ENCODE results near the gene DCTPP1.
A peak's percentile ranks its signal among the peaks of the same experiment; 100 is the strongest.
"Not testable (repeated sequence)": the region's sequence is repeated elsewhere in the genome, so short reads cannot be mapped to it uniquely, and the experiment has no call there.

Gene DCTPP1

GRCh38 chr16:30429678-30430427 lies at the start of gene DCTPP1:
Gene DCTPP1, minus strand, starts transcription at chr16:30430030. Its CDS starts 50 bp downstream, at chr16:30429980.
- DNase-seq = peak; percentile 94

- DNase-seq = no peak
These were observed 49.1 kb upstream of the DCTPP1 start for GRCh38 chr16:30478766-30479478.

GRCh38 chr16:30477773-30478172 lies 47.9 kb upstream of the DCTPP1 start:
- not testable (repeated sequence) for DNase-seq

GRCh38 chr16:30476991-30477390 lies 47.2 kb upstream of the DCTPP1 start:
- DNase-seq = no peak

- no peak for DNase-seq
These were observed 44.9 kb upstream of the DCTPP1 start for GRCh38 chr16:30474684-30475083.

GRCh38 chr16:30474074-30474452 lies 44.2 kb upstream of the DCTPP1 start:
- no peak for DNase-seq

GRCh38 chr16:30473231-30474073 lies 43.6 kb upstream of the DCTPP1 start:
- DNase-seq = peak; percentile 54

- peak; percentile 88 for DNase-seq
These were observed 42.6 kb upstream of the DCTPP1 start, which contains the start of gene ITGAL for GRCh38 chr16:30472328-30472942. Gene ITGAL, plus strand, starts transcription at chr16:30472742. Its CDS starts 96 bp downstream, at chr16:30472838.

GRCh38 chr16:30470632-30470995 lies 40.8 kb upstream of the DCTPP1 start:
- DNase-seq = no peak

GRCh38 chr16:30470170-30470512 lies 40.3 kb upstream of the DCTPP1 start:
- DNase-seq = no peak

- DNase-seq = no peak
These were observed 34.2 kb upstream of the DCTPP1 start for GRCh38 chr16:30464078-30464477.

GRCh38 chr16:30461426-30461825 lies 31.6 kb upstream of the DCTPP1 start:
- DNase-seq = not testable (repeated sequence)

GRCh38 chr16:30459456-30459855 lies 29.6 kb upstream of the DCTPP1 start:
- DNase-seq = no peak

- peak; percentile 87 for DNase-seq
These were observed 28.9 kb upstream of the DCTPP1 start for GRCh38 chr16:30458561-30459394.

GRCh38 chr16:30457743-30458560 lies 28.1 kb upstream of the DCTPP1 start:
- DNase-seq = no peak

- DNase-seq = no peak
These were observed 27.4 kb upstream of the DCTPP1 start for GRCh38 chr16:30457256-30457655.

- no peak for DNase-seq
These were observed 26.5 kb upstream of the DCTPP1 start for GRCh38 chr16:30456302-30456701.

GRCh38 chr16:30452709-30453580 lies 23.1 kb upstream of the DCTPP1 start:
- not testable (repeated sequence) for DNase-seq

GRCh38 chr16:30449116-30449435 lies 19.2 kb upstream of the DCTPP1 start:
- no peak for DNase-seq

GRCh38 chr16:30447512-30448226 lies 17.8 kb upstream of the DCTPP1 start:
- DNase-seq = no peak

All from activated gamma-delta T cell treated with Interleukin-2 at 50 U/mL for 16 hours (primary cell).